Measurements from ENCODE around the gene RAB3IP.
"Not testable (repeated sequence)": the region's sequence is repeated elsewhere in the genome, so short reads cannot be mapped to it uniquely, and the experiment has no call there.

The RAB3IP gene

DNA sequence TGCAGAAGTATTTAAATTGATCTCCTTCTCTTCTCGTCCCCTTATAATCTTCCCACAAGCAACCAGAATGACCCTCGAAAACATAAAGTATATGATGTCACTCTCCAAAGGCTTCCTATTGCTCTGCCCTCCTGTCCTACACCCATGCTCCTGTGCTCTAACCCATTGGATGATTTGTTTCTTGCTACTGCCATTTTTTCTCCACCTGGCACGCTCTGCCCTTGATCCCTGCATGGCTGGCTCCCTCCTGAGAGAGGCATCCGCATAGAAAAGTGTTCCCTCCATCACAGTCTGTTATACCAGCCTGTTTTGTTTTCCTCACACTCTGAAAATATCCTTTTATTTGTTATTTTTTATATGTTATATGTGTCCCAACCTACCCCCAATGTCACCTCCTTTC lies 106.2 kb downstream of the RAB3IP start:
- Histone ChIP-seq H3K9ac (ENCODE audit: insufficient read length, low read depth) (no peak overlapping the region), H3K4me1 (ENCODE audit: insufficient read depth, insufficient read length) (no peaks in the 10 kb centered on the region), H3K36me3 (ENCODE audit: insufficient read depth, insufficient read length, low read length) (no peaks in the 10 kb centered on the region), H3K27me3 (ENCODE audit: insufficient read depth, insufficient read length) (no peaks in the 10 kb centered on the region), H3K4me3 (ENCODE audit: insufficient read length, low read depth) (no peak overlapping the region), H3K9me3 (ENCODE audit: insufficient read depth, low read length) (peaks cover 4% of the 10 kb centered on the region; the same call in 1 of the 2 replicates)
- no peak for DNase-seq (ENCODE audit: low read depth, low spot score)
- no peak for TF ChIP-seq ZNF274 (IDR thresholded peaks at IDR 0.05; ENCODE audit: low read depth, low read length)
- TF ChIP-seq SUZ12 (IDR thresholded peaks at IDR 0.05; ENCODE audit: extremely low read depth, insufficient read depth, insufficient read length), result no peak
- no peak for TF ChIP-seq YY1 (IDR thresholded peaks at IDR 0.05; ENCODE audit: insufficient read depth, insufficient read length)

DNA sequence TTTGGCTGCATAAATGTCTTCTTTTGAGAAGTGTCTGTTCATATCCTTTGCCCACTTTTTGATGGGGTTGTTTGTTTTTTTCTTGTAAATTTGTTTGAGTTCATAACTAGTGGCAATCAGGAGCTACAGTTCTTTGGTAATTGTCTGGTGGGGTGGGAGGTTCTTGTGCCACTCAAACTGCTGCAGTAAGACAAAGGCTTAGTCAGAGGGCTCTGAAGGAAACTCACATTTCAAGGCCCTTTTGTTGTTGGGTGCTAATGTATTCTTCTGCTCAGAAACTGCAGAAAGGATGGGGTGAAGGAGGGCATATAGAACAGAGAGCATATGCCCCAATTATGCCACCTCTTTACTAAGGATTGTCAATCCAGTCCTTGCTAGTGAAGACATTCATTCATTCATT lies 108.3 kb downstream of the RAB3IP start:
- Histone ChIP-seq H3K27me3 (ENCODE audit: insufficient read depth, insufficient read length) (no peaks in the 10 kb centered on the region), H3K4me3 (ENCODE audit: insufficient read length, low read depth) (no peak overlapping the region), H3K9me3 (ENCODE audit: insufficient read depth, low read length) (peaks cover 7% of the 10 kb centered on the region), H3K36me3 (ENCODE audit: insufficient read depth, insufficient read length, low read length) (no peaks in the 10 kb centered on the region), H3K9ac (ENCODE audit: insufficient read length, low read depth) (no peak overlapping the region), H3K4me1 (ENCODE audit: insufficient read depth, insufficient read length) (no peaks in the 10 kb centered on the region)
- no peak for DNase-seq (ENCODE audit: low read depth, low spot score)
- TF ChIP-seq SUZ12 (IDR thresholded peaks at IDR 0.05; ENCODE audit: extremely low read depth, insufficient read depth, insufficient read length), result no peak
- no peak for TF ChIP-seq YY1 (IDR thresholded peaks at IDR 0.05; ENCODE audit: insufficient read depth, insufficient read length)
- TF ChIP-seq ZNF274 (IDR thresholded peaks at IDR 0.05; ENCODE audit: low read depth, low read length), result no peak

DNA sequence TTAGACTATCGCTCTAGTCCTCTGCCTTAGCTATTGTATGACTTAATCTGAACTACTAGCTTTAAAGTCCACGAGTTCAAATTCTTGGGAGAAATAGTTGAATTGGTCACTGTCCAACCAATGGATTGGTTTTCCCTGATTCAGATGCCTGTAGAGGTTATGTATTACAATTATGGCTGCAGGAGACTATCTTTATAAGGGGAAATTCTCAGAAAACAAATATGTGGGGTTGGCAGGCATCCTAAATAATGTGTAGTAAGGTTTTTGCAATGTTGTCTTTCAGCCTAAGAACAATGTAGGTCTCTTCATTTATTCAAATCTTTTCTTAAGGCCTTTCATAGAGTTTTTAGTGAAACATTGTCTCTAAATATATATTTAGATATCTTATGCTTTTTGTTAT lies 113.3 kb downstream of the RAB3IP start:
- H3K36me3 ChIP-seq (ENCODE audit: insufficient read depth, insufficient read length, low read length), result no peaks in the 10 kb centered on the region
- DNase-seq (ENCODE audit: low read depth, low spot score), result no peak
- peaks cover 30% of the 10 kb centered on the region for H3K9me3 ChIP-seq (ENCODE audit: insufficient read depth, low read length)
- no peaks in the 10 kb centered on the region for H3K27me3 ChIP-seq (ENCODE audit: insufficient read depth, insufficient read length)
- H3K4me3 ChIP-seq (ENCODE audit: insufficient read length, low read depth), result no peak overlapping the region
- TF ChIP-seq SUZ12 (IDR thresholded peaks at IDR 0.05; ENCODE audit: extremely low read depth, insufficient read depth, insufficient read length), result no peak
- no peak for TF ChIP-seq YY1 (IDR thresholded peaks at IDR 0.05; ENCODE audit: insufficient read depth, insufficient read length)
- TF ChIP-seq ZNF274 (IDR thresholded peaks at IDR 0.05; ENCODE audit: low read depth, low read length), result no peak
- H3K9ac ChIP-seq (ENCODE audit: insufficient read length, low read depth), result no peak overlapping the region
- H3K4me1 ChIP-seq (ENCODE audit: insufficient read depth, insufficient read length), result no peaks in the 10 kb centered on the region

DNA sequence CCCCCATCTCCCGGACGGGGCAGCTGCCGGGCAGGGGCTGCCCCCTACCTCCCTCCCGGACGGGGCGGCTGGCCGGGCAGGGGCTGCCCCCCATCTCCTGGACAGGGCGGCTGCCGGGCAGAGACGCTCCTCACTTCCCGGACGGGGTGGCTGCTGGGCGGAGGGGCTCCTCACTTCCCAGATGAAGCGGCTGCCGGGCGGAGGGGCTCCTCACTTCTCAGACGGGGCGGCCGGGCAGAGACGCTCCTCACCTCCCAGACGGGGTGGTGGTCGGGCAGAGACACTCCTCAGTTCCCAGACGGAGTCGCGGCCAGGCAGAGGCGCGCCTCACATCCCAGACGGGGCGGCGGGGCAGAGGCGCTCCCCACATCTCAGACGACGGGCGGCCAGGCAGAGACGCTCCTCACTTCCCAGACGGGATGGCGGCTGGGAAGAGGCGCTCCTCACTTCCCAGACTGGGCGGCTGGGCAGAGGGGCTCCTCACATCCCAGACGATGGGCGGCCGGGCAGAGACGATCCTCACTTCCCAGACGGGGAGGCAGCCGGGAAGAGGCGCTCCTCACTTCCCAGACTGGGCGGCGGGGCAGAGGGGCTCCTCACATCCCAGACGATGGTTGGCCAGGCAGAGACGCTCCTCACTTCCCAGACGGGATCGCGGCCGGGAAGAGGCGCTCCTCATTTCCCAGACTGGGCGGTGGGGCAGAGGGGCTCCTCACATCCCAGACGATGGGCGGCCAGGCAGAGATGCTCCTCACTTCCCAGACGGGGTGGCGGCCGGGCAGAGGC lies 114.7 kb downstream of the RAB3IP start:
- H3K9me3 ChIP-seq (ENCODE audit: insufficient read depth, low read length), result peaks cover 33% of the 10 kb centered on the region
- DNase-seq (ENCODE audit: low read depth, low spot score); H3K27me3 ChIP-seq (ENCODE audit: insufficient read depth, insufficient read length); H3K36me3 ChIP-seq (ENCODE audit: insufficient read depth, insufficient read length, low read length); H3K4me1 ChIP-seq (ENCODE audit: insufficient read depth, insufficient read length); H3K9ac ChIP-seq (ENCODE audit: insufficient read length, low read depth); H3K4me3 ChIP-seq (ENCODE audit: insufficient read length, low read depth): not testable (repeated sequence)

DNA sequence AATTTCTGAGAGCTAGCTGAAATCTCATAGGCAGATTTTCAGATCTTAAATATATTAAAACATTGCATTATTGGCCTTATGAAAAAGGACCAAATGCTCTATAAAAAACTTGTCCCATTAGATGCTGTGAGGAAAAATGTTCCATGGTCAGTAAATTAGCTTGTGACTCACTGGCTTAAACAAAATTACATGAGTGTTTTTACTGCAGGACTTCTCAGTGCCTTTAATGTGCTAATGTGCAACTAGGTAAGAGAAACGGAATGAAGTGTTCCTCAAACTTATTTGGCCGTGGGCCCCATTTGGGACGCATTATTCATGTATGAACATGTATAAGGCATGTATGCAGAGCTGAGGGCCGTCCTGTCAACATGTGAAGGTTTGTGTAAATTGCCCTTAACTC lies 128.0 kb downstream of the RAB3IP start:
- no peak overlapping the region for H3K4me3 ChIP-seq (ENCODE audit: insufficient read length, low read depth)
- no peaks in the 10 kb centered on the region for H3K27me3 ChIP-seq (ENCODE audit: insufficient read depth, insufficient read length)
- TF ChIP-seq SUZ12 (IDR thresholded peaks at IDR 0.05; ENCODE audit: extremely low read depth, insufficient read depth, insufficient read length) (no peak), YY1 (IDR thresholded peaks at IDR 0.05; ENCODE audit: insufficient read depth, insufficient read length) (no peak), ZNF274 (IDR thresholded peaks at IDR 0.05; ENCODE audit: low read depth, low read length) (no peak)
- H3K36me3 ChIP-seq (ENCODE audit: insufficient read depth, insufficient read length, low read length), result no peaks in the 10 kb centered on the region
- H3K9ac ChIP-seq (ENCODE audit: insufficient read length, low read depth), result no peak overlapping the region
- DNase-seq (ENCODE audit: low read depth, low spot score), result no peak
- no peaks in the 10 kb centered on the region for H3K4me1 ChIP-seq (ENCODE audit: insufficient read depth, insufficient read length)
- no peaks in the 10 kb centered on the region for H3K9me3 ChIP-seq (ENCODE audit: insufficient read depth, low read length)

DNA sequence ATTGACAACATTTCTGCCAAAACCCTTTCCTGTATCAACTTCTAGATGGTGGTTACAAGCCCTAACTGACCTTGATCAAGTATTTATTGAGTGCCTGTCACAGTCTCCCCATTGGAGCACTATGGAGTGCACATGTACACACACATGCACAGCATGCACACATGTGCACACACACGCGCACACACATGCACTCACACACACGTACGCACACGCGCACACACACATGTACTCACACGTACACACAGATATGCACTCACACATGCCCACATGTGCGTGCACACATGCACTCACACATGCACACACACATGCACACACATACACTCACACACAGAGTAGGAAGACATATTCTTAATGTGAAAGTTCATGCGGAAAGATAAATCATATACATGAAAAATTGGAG lies 130.0 kb downstream of the RAB3IP start:
- no peak for DNase-seq (ENCODE audit: low read depth, low spot score)
- TF ChIP-seq ZNF274 (IDR thresholded peaks at IDR 0.05; ENCODE audit: low read depth, low read length) (no peak), SUZ12 (IDR thresholded peaks at IDR 0.05; ENCODE audit: extremely low read depth, insufficient read depth, insufficient read length) (no peak), YY1 (IDR thresholded peaks at IDR 0.05; ENCODE audit: insufficient read depth, insufficient read length) (no peak)
- H3K36me3 ChIP-seq (ENCODE audit: insufficient read depth, insufficient read length, low read length), result no peaks in the 10 kb centered on the region
- no peaks in the 10 kb centered on the region for H3K4me1 ChIP-seq (ENCODE audit: insufficient read depth, insufficient read length)
- no peaks in the 10 kb centered on the region for H3K9me3 ChIP-seq (ENCODE audit: insufficient read depth, low read length)
- H3K9ac ChIP-seq (ENCODE audit: insufficient read length, low read depth), result no peak overlapping the region
- H3K4me3 ChIP-seq (ENCODE audit: insufficient read length, low read depth), result no peak overlapping the region
- H3K27me3 ChIP-seq (ENCODE audit: insufficient read depth, insufficient read length), result no peaks in the 10 kb centered on the region

DNA sequence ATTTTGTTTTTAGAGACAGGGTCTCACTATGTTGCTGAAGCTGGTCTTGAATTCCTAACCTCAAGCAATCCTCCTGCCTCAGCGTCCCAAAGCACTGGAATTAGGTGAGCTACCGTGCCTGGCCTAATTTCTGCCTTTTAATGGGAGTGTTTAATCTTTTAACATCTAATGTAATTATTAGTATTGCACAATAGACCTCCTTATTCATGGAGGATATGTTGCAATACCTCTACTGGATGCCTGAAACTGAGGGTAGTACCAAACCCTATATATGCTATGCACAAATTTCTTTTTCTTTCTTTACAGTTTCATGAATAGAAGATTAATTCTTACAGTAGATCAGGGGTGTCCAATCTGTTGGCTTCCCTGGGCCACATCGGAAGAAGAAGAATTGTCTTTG lies 134.1 kb downstream of the RAB3IP start:
- no peak overlapping the region for H3K9ac ChIP-seq (ENCODE audit: insufficient read length, low read depth)
- DNase-seq (ENCODE audit: low read depth, low spot score), result no peak
- no peaks in the 10 kb centered on the region for H3K9me3 ChIP-seq (ENCODE audit: insufficient read depth, low read length)

More for the DNA sequence above, 134.1 kb downstream of the RAB3IP start:
- no peaks in the 10 kb centered on the region for H3K36me3 ChIP-seq (ENCODE audit: insufficient read depth, insufficient read length, low read length)
- no peaks in the 10 kb centered on the region for H3K27me3 ChIP-seq (ENCODE audit: insufficient read depth, insufficient read length)
- H3K4me1 ChIP-seq (ENCODE audit: insufficient read depth, insufficient read length), result no peaks in the 10 kb centered on the region
- no peak overlapping the region for H3K4me3 ChIP-seq (ENCODE audit: insufficient read length, low read depth)
- TF ChIP-seq YY1 (IDR thresholded peaks at IDR 0.05; ENCODE audit: insufficient read depth, insufficient read length) (no peak), ZNF274 (IDR thresholded peaks at IDR 0.05; ENCODE audit: low read depth, low read length) (no peak)

All from NT2/D1 (cell line).